PC-9 (cell line): ENCODE results near the gene NPEPL1. TPM values are rescaled to one million over a fixed set of nuclear protein-coding genes. Genes with fewer than 3 reads are reported as not detected.
A peak's percentile ranks its signal among the peaks of the same experiment; 100 is the strongest.

Experiments
- BruUV-seq: library from RNA; stranded (reverse); fragments of 400-500 nt; replicated peaks from 2 replicates; lab custom pipeline; 2021; lab: Mats Ljungman, UMichigan
- CTCF ChIA-PET: fragments of 300-600 bp; sonication (Branson Sonifier 250); formaldehyde crosslinking; loops from one replicate; lab custom pipeline; 2022; ENCODE audit warnings: antibody characterized with exemption; lab: Charles Lee
- POLR2A ChIA-PET: fragments of 300-600 bp; sonication (Branson Sonifier 250); formaldehyde crosslinking; loops from one replicate; lab custom pipeline; 2022; ENCODE audit warnings: antibody characterized with exemption; ENCODE audit not compliant: unreplicated experiment; lab: Charles Lee
- DNase-seq, 2 experiments: peaks; one replicate each; pipeline versions ENCODE4 v3.0.0 to v3.0.0-alpha.2; 2015 to 2022; ENCODE audit warnings: mixed read lengths in 1 of 2
- H2AFZ ChIP-seq: fragments of 200-600 bp; sonication (generic); 2 replicates; pipeline ENCODE4 v1.8.1; 2017; ENCODE audit warnings: antibody characterized with exemption
- H3F3A ChIP-seq: fragments of 200-600 bp; sonication (generic); 2 replicates; pipeline ENCODE4 v1.8.1; 2017; ENCODE audit warnings: antibody characterized with exemption, mild to moderate bottlenecking, low read depth; ENCODE audit not compliant: insufficient read depth
- H3K27ac ChIP-seq: fragments of 200-600 bp; sonication (generic); 2 replicates; pipeline ENCODE4 v1.6.1; 2016; ENCODE audit warnings: mixed run types
- H3K27me3 ChIP-seq: fragments of 200-600 bp; sonication (generic); 2 replicates; pipeline ENCODE4 v1.6.1; 2016; ENCODE audit warnings: low read depth, mixed run types; ENCODE audit not compliant: insufficient read depth
- H3K36me3 ChIP-seq: fragments of 200-600 bp; sonication (generic); 2 replicates; pipeline ENCODE4 v1.6.1; 2016; ENCODE audit warnings: low read depth, mixed run types
- H3K4me1 ChIP-seq: fragments of 200-600 bp; sonication (generic); replicated peaks from 2 replicates; pipeline ENCODE4 v1.6.1; 2016; ENCODE audit warnings: mixed run types; ENCODE audit not compliant: insufficient read depth
- H3K4me2 ChIP-seq: fragments of 200-600 bp; sonication (generic); 2 replicates; pipeline ENCODE4 v1.6.1; 2017; ENCODE audit warnings: mixed run types
- H3K4me3 ChIP-seq: fragments of 200-600 bp; sonication (generic); 2 replicates; pipeline ENCODE4 v1.6.1; 2016; ENCODE audit warnings: mixed run types
- H3K79me2 ChIP-seq: fragments of 200-600 bp; sonication (generic); 2 replicates; pipeline ENCODE4 v1.6.1; 2017; ENCODE audit warnings: low read depth, mixed run types
- H3K9me2 ChIP-seq: fragments of 200-600 bp; sonication (generic); 2 replicates; pipeline ENCODE4 v1.8.1; 2017; ENCODE audit warnings: mild to moderate bottlenecking; ENCODE audit not compliant: insufficient read depth
- H3K9me3 ChIP-seq: fragments of 200-600 bp; sonication (generic); 2 replicates; pipeline ENCODE4 v1.8.1; 2016; ENCODE audit warnings: low read depth; ENCODE audit not compliant: insufficient read depth
- H4K20me1 ChIP-seq: fragments of 200-600 bp; sonication (generic); 2 replicates; pipeline ENCODE4 v1.8.1; 2017; ENCODE audit not compliant: insufficient read depth
- CTCF ChIP-seq: fragments of 200-600 bp; sonication (generic); conservative IDR thresholded peaks from 2 replicates; pipeline ENCODE4 v1.6.1; 2017; ENCODE audit warnings: mixed run types, antibody characterized with exemption, mild to moderate bottlenecking, moderate library complexity
- EZH2 ChIP-seq: fragments of 200-600 bp; sonication (generic); IDR thresholded peaks from 2 replicates; pipeline ENCODE4 v1.8.0; 2017; ENCODE audit warnings: antibody characterized with exemption, low read depth
- intact Hi-C: fragments of 100-400 bp; cut with micrococcal nuclease; formaldehyde crosslinking; loops from one replicate; pipeline ENCODE4 v1.10.0; 2022; ENCODE audit not compliant: unreplicated experiment
- total RNA-seq: library from RNA; stranded (reverse); gene quantifications from 2 replicates; pipeline ENCODE4 v1.2.3, GENCODE V29; 2021

The NPEPL1 gene
- total RNA-seq, 1 experiment from 2014 or later, result 24.0 TPM

GRCh38 chr20:58691773-58692578 lies 624 bp upstream of the NPEPL1 start:
- Histone ChIP-seq H3K27ac (no peak overlapping the region), H4K20me1 (no peaks in the 10 kb centered on the region), H3K79me2 (no peaks in the 10 kb centered on the region), H3K4me1 (peaks cover 12% of the 10 kb centered on the region), H3F3A (peaks cover 30% of the 10 kb centered on the region), H3K27me3 (no peaks in the 10 kb centered on the region), H2AFZ (no peak overlapping the region), H3K9me2 (no peaks in the 10 kb centered on the region), H3K4me3 (no peak overlapping the region), H3K4me2 (no peak overlapping the region), H3K9me3 (no peaks in the 10 kb centered on the region), H3K36me3 (no peaks in the 10 kb centered on the region)
- no TSS peak for BruUV-seq
- DNase-seq, result no peak
- intact Hi-C loops, result no loop called here
- CTCF ChIA-PET, result no interaction called here
- no peak for TF ChIP-seq EZH2
- TF ChIP-seq CTCF, result no peak
- POLR2A ChIA-PET, result no interaction called here

GRCh38 chr20:58693226-58694006 lies 816 bp downstream of the NPEPL1 start:
- Histone ChIP-seq H3K27ac (no peak overlapping the region), H3K4me2 (peak overlapping the region; percentile 96), H3K4me1 (peaks cover 12% of the 10 kb centered on the region), H3K36me3 (no peaks in the 10 kb centered on the region), H3K9me3 (no peaks in the 10 kb centered on the region), H3K9me2 (no peaks in the 10 kb centered on the region), H4K20me1 (no peaks in the 10 kb centered on the region), H3K79me2 (no peaks in the 10 kb centered on the region), H3K27me3 (no peaks in the 10 kb centered on the region), H3K4me3 (peak overlapping the region; percentile 68), H3F3A (peaks cover 30% of the 10 kb centered on the region), H2AFZ (peak overlapping the region; percentile 80)
- DNase-seq, result peak in 1 of 2 experiments; percentile 19
- intact Hi-C loops, result no loop called here
- ChIA-PET CTCF (no interaction called here), POLR2A (interaction anchor here (0.6 to 0.7 kb wide), 2 partner anchors 36 to 318 kb away, joined by 3 to 5 read pairs; no protein-coding TSS in a partner anchor)
- TF ChIP-seq CTCF (no peak), EZH2 (no peak)
- TSS peak; percentile 14 for BruUV-seq

- Histone ChIP-seq H3K9me2 (no peaks in the 10 kb centered on the region), H3K27ac (no peak overlapping the region), H3K36me3 (no peaks in the 10 kb centered on the region), H3F3A (peaks cover 30% of the 10 kb centered on the region), H3K27me3 (no peaks in the 10 kb centered on the region), H3K4me3 (peak overlapping the region; percentile 68; the same call in 1 of the 2 replicates), H2AFZ (no peak overlapping the region), H4K20me1 (no peaks in the 10 kb centered on the region), H3K79me2 (no peaks in the 10 kb centered on the region), H3K4me2 (peak overlapping the region; percentile 96), H3K9me3 (no peaks in the 10 kb centered on the region), H3K4me1 (peaks cover 12% of the 10 kb centered on the region)
- no TSS peak for BruUV-seq
- ChIA-PET POLR2A (no interaction called here), CTCF (no interaction called here)
- intact Hi-C loops, result no loop called here
- TF ChIP-seq EZH2 (no peak), CTCF (no peak)
- no peak for DNase-seq
Measured at GRCh38 chr20:58694241-58695083, 1.9 kb downstream of the NPEPL1 start.
